WTC11 (cell line): ENCODE results near the gene CSPG4. TPM values are rescaled to one million over a fixed set of nuclear protein-coding genes. Genes with fewer than 3 reads are reported as not detected.
A peak's percentile ranks its signal among the peaks of the same experiment; 100 is the strongest.

ENCODE experiments used
- ATAC-seq: fragments of 200-7000 bp; cut with Tn5 transposase; 2 replicates; pipeline ENCODE4 v1.10.0; 2021; ENCODE audit warnings: mild to moderate bottlenecking, moderate library complexity
- CTCF ChIA-PET: fragments of 300-600 bp; sonication (Branson Sonifier 250); formaldehyde crosslinking; loops from one replicate; lab custom pipeline; 2021; ENCODE audit warnings: antibody characterized with exemption; lab: Charles Lee
- POLR2A ChIA-PET: fragments of 350-600 bp; sonication (Branson Sonifier 250); formaldehyde crosslinking; loops from one replicate; lab custom pipeline; 2021; ENCODE audit warnings: antibody characterized with exemption; lab: Charles Lee
- DNase-seq: peaks from one replicate; pipeline ENCODE4 v3.0.0; 2021; ENCODE audit warnings: low spot score
- H3K27ac Mint-ChIP-seq: 2 replicates; pipeline ENCODE4 v1.8.0; 2021; ENCODE audit warnings: mixed read lengths
- H3K27me3 Mint-ChIP-seq: 2 replicates; pipeline ENCODE4 v1.8.0; 2021; ENCODE audit warnings: low read depth, mild to moderate bottlenecking, moderate library complexity, mixed read lengths
- H3K36me3 Mint-ChIP-seq: 2 replicates; pipeline ENCODE4 v1.8.0; 2021; ENCODE audit warnings: mixed read lengths
- H3K4me1 Mint-ChIP-seq: 2 replicates; pipeline ENCODE4 v1.8.0; 2022; ENCODE audit warnings: mixed read lengths
- H3K4me3 Mint-ChIP-seq: 2 replicates; pipeline ENCODE4 v1.8.0; 2021; ENCODE audit warnings: mild to moderate bottlenecking, moderate library complexity, mixed read lengths
- H3K9me3 Mint-ChIP-seq: 2 replicates; pipeline ENCODE4 v1.8.0; 2021; ENCODE audit warnings: mixed read lengths
- ATF3 ChIP-seq: sonication (generic); formaldehyde crosslinking; conservative IDR thresholded peaks from 2 replicates; pipeline ENCODE4 v1.8.1; 2022; ENCODE audit warnings: mild to moderate bottlenecking, missing genetic modification reagents
- ATF6 ChIP-seq: sonication (generic); formaldehyde crosslinking; IDR thresholded peaks from 2 replicates; pipeline ENCODE4 v1.8.1; 2023; ENCODE audit warnings: mild to moderate bottlenecking, missing genetic modification reagents
- CREM ChIP-seq: sonication (generic); formaldehyde crosslinking; IDR thresholded peaks from 2 replicates; pipeline ENCODE4 v1.8.1; 2022; ENCODE audit warnings: mild to moderate bottlenecking, missing genetic modification reagents, moderate library complexity
- FOXJ3 ChIP-seq: sonication (generic); formaldehyde crosslinking; IDR thresholded peaks from 2 replicates; pipeline ENCODE4 v1.9.0; 2021; ENCODE audit warnings: missing genetic modification reagents, mild to moderate bottlenecking, borderline replicate concordance
- FOXP4 ChIP-seq: sonication (generic); formaldehyde crosslinking; IDR thresholded peaks from 2 replicates; pipeline ENCODE4 v1.8.0; 2022; ENCODE audit warnings: mild to moderate bottlenecking, missing genetic modification reagents
- IRF2 ChIP-seq: sonication (generic); formaldehyde crosslinking; IDR thresholded peaks from 2 replicates; pipeline ENCODE4 v1.8.0; 2022; ENCODE audit warnings: low read depth, missing genetic modification reagents, borderline replicate concordance
- JAZF1 ChIP-seq: fragments of 250-450 bp; sonication (Bioruptor Pico); IDR thresholded peaks from 2 replicates; pipeline ENCODE4 v1.9.0; 2021; ENCODE audit warnings: moderate library complexity, mild to moderate bottlenecking, inconsistent platforms
- MAX ChIP-seq: sonication (generic); formaldehyde crosslinking; IDR thresholded peaks from 2 replicates; pipeline ENCODE4 v1.8.0; 2022; ENCODE audit warnings: mild to moderate bottlenecking, missing genetic modification reagents
- NFATC4 ChIP-seq: fragments of 250-450 bp; sonication (Bioruptor Pico); IDR thresholded peaks from 2 replicates; pipeline ENCODE4 v1.9.0; 2021; ENCODE audit warnings: mild to moderate bottlenecking
- PRRX2 ChIP-seq: fragments of 250-450 bp; sonication (Bioruptor Pico); IDR thresholded peaks from 2 replicates; pipeline ENCODE4 v1.8.0; 2021; ENCODE audit warnings: mild to moderate bottlenecking
- RELA ChIP-seq: sonication (generic); formaldehyde crosslinking; IDR thresholded peaks from 2 replicates; pipeline ENCODE4 v1.8.1; 2022; ENCODE audit warnings: missing genetic modification reagents, mild to moderate bottlenecking, borderline replicate concordance
- SMAD4 ChIP-seq: sonication (generic); formaldehyde crosslinking; IDR thresholded peaks from 2 replicates; pipeline ENCODE4 v1.8.0; 2022; ENCODE audit warnings: mild to moderate bottlenecking, missing genetic modification reagents
- TCF7 ChIP-seq: sonication (generic); formaldehyde crosslinking; IDR thresholded peaks from 2 replicates; pipeline ENCODE4 v1.8.0; 2022; ENCODE audit warnings: mild to moderate bottlenecking, low read depth, missing genetic modification reagents, moderate library complexity
- TP53 ChIP-seq: sonication (generic); formaldehyde crosslinking; IDR thresholded peaks from 2 replicates; pipeline ENCODE4 v1.8.1; 2023; ENCODE audit warnings: mild to moderate bottlenecking, missing genetic modification reagents
- USF1 ChIP-seq: sonication (generic); formaldehyde crosslinking; IDR thresholded peaks from 2 replicates; pipeline ENCODE4 v1.8.0; 2022; ENCODE audit warnings: mild to moderate bottlenecking, missing genetic modification reagents
- ZNF121 ChIP-seq: sonication (generic); formaldehyde crosslinking; IDR thresholded peaks from 2 replicates; pipeline ENCODE4 v1.8.0; 2023; ENCODE audit warnings: missing genetic modification reagents
- ZNF232 ChIP-seq: sonication (generic); formaldehyde crosslinking; IDR thresholded peaks from 2 replicates; pipeline ENCODE4 v1.8.0; 2022; ENCODE audit warnings: mild to moderate bottlenecking, missing genetic modification reagents
- ZNF317 ChIP-seq: sonication (generic); formaldehyde crosslinking; IDR thresholded peaks from 2 replicates; pipeline ENCODE4 v1.8.1; 2023; ENCODE audit warnings: low read depth, mild to moderate bottlenecking, moderate library complexity, missing genetic modification reagents, borderline replicate concordance
- ZNF425 ChIP-seq: fragments of 250-450 bp; sonication (Bioruptor Pico); conservative IDR thresholded peaks from 2 replicates; pipeline ENCODE4 v1.9.0; 2021; ENCODE audit warnings: mild to moderate bottlenecking
- ZNF532 ChIP-seq: fragments of 250-450 bp; sonication (Bioruptor Pico); IDR thresholded peaks from 2 replicates; pipeline ENCODE4 v1.9.0; 2021; ENCODE audit warnings: mild to moderate bottlenecking, borderline replicate concordance
- total RNA-seq: library from RNA; stranded (reverse); gene quantifications from 3 replicates; pipeline ENCODE4 v1.2.3, GENCODE V29; 2021

CSPG4 gene
- total RNA-seq, 1 experiment from 2014 or later: 2.9 TPM

GRCh38 chr15:75739791-75740190 lies 27.1 kb upstream of the CSPG4 start (continued):
- TF ChIP-seq FOXP4: no peak
- no peak for TF ChIP-seq PRRX2 (CRISPR knock-in tag)
- no peak for TF ChIP-seq ZNF425 (CRISPR knock-in tag)
- no peak for TF ChIP-seq CREM
- no peak for TF ChIP-seq FOXJ3

- peaks cover 20% of the 10 kb centered on the region for H3K36me3 Mint-ChIP-seq
- CTCF ChIA-PET: interaction anchor here (0.6 to 1.6 kb wide), 10 partner anchors 10 to 190 kb away, joined by 3 to 14 read pairs (median 8); partner anchors contain the start of gene SNUPN
- no peak for TF ChIP-seq ZNF425 (CRISPR knock-in tag)
- TF ChIP-seq MAX (CRISPR knock-in tag): peak; percentile 99
- TF ChIP-seq ZNF317: no peak
- no peak for TF ChIP-seq JAZF1 (CRISPR knock-in tag)
- no peak; the same call in 1 of the 2 replicates for TF ChIP-seq ZNF121 (CRISPR knock-in tag)
- no peak for TF ChIP-seq ZNF532 (CRISPR knock-in tag)
- 0 out of 2 replicates have a peak, but pooled peaks have one; percentile 23 for TF ChIP-seq ATF3
- TF ChIP-seq IRF2 (CRISPR knock-in tag): no peak
- no peak for TF ChIP-seq NFATC4 (CRISPR knock-in tag)
- peak; percentile 88 for TF ChIP-seq TCF7
- TF ChIP-seq ZNF232 (CRISPR knock-in tag): peak; percentile 86; the same call in 1 of the 2 replicates
- peak; percentile 91 for TF ChIP-seq USF1 (CRISPR knock-in tag)
- no peak for TF ChIP-seq SMAD4
- TF ChIP-seq RELA: peak; percentile 88; the same call in 1 of the 2 replicates
- TF ChIP-seq TP53: peak; percentile 88; the same call in 1 of the 2 replicates
- no peak for TF ChIP-seq PRRX2 (CRISPR knock-in tag)
- TF ChIP-seq ATF6 (CRISPR knock-in tag): no peak
Observed at GRCh38 chr15:75738647-75739325, 26.1 kb upstream of the CSPG4 start.

More at GRCh38 chr15:75738647-75739325, 26.1 kb upstream of the CSPG4 start:
- H3K4me3 Mint-ChIP-seq: peak overlapping the region; percentile 93
- peaks cover 28% of the 10 kb centered on the region for H3K9me3 Mint-ChIP-seq
- H3K27me3 Mint-ChIP-seq: peaks cover 40% of the 10 kb centered on the region
- DNase-seq (peak; percentile 98), ATAC-seq (peak; percentile 98)
- peaks cover 28% of the 10 kb centered on the region for H3K4me1 Mint-ChIP-seq
- no peak overlapping the region for H3K27ac Mint-ChIP-seq
- POLR2A ChIA-PET: interaction anchor here (0.5 to 1.1 kb wide), 5 partner anchors 11 to 285 kb away, joined by 3 to 4 read pairs (median 3); no protein-coding TSS in a partner anchor
